HG03135 (cell line): ENCODE results near the gene ALDOB.
"Not testable (repeated sequence)": the region's sequence is repeated elsewhere in the genome, so short reads cannot be mapped to it uniquely, and the experiment has no call there.

ENCODE experiments used
- ATAC-seq: cut with Tn5 transposase; IDR thresholded peaks from one replicate; pipeline ENCODE4 v1.9.1; 2021; ENCODE audit warnings: mild to moderate bottlenecking, moderate library complexity; ENCODE audit not compliant: unreplicated experiment

Gene ALDOB

DNA sequence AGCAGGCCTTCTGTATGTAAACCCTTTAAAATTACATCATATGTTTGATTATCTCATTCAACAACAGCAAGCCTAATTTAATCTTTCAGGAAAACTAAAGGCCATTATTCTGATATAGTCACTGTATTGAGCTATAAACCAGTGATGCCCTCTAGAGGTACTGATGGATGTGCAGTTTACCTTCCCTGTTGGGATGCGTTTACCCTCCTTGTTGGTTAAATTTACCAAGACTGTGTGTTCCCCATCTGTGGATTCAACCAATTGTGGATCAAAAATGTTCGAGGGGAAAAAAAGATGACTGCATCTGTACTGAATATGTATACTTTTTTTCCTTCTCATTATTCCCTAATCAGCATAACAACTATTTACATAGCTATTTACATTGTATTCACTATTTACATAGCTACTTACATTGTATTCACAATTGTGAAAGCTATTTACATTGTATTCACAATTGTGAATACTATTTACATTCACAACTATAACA lies 47.0 kb downstream of the ALDOB start:
- no peak for ATAC-seq

DNA sequence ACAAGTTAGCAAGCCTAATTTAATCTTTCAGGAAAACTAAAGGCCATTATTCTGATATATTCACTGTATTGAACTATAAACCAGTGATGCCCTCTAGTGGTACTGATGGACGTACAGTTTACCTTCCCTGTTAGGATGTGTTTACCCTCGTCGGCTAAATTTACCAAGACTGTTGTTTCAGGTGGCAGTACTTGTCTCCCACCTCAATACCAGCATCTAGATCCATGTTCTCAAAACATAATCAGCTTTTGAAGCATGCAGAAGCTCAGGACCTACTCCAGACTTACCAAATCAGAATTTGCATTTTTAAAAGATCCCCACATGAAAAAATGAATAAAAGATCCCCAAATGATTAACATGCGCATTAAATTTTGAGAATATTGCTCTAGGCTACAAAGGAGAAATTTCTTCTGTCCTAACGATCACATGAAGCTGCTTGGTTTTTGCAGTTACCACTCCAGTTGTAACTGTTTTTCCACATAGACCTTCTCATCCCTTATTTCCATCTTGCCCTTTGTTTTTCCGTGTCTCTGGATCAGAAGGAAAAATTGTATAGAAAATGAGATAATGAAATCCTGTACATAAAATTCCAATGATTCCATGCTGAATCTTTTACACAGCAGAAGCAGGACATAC lies 47.6 kb downstream of the ALDOB start:
- no peak for ATAC-seq

DNA sequence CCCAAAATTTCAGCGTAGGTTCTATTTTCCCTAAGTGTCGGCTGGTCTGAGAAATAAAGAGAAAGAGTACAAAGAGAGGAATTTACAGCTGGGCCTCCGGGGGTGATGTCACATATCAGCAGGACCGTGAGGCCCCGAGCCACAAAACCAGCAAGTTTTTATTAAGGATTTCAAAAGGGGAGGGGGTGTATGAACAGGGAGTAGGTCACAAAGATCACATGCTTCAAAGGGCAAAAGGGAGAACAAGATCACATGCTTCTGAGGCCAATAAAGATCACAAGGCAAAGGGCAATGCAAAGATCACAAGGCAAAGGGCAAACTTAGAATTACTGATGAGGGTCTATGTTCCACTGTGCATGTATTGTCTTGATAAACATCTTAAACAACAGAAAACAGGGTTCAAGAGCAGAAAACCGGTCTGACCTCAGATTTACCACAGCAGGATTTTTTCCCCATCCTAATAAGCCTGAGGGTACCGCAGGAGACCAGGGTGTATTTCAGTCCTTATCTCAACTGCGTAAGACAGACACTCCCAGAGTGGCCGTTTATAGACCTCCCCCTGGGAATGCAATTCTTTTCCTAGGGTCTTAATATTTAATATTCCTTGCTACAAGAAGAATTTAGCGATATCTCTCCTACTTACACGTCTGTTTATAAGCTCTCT lies 50.6 kb downstream of the ALDOB start, which contains the start of gene BAAT:
Gene BAAT (minus strand): TSS at position 134 of the 664 bp plus-strand sequence. CDS start 13,602 bp downstream, outside the sequence.
- not testable (repeated sequence) for ATAC-seq

DNA sequence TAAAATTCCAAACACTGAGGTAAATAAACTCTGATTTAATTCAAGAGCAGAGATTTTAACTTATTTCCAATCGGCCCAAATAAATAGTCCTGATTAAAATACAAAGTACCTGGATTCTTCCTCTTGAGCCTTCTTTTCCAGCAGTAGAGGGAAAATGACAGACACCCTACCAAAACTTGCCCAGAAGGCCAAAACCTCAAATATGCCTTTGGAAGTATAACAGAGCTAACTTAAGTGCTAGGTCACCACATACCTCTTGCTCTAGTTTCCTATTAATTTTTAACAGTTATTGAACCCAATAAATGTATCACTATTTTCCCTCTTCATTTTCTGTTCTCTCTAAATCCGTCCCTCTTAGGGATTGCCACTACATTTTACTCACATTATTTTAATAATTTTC lies 52.2 kb downstream of the ALDOB start:
- no peak for ATAC-seq

DNA sequence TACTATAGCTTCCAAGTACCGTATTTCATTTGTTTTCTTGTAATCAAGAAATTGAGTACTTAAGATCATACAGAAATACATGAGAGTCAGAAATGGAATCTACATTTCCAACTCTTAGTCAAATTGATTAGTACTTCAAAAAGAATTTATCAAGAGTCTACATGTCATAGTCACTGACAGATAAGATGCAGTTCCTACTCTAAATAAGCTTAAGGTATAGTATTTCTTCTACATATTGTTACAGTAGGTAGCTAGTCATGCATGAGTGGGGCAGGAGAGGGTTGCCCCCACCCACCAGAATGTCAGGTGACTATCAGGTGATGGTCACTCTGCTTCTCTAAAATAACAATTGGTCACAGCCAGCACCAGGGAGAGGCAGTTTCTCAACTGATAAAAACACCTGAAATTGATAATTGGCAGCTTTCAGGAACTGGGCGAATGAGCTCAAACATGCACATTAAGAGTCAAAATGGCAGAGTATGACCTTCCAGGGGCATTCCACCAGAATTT lies 53.7 kb downstream of the ALDOB start:
- ATAC-seq = no peak

DNA sequence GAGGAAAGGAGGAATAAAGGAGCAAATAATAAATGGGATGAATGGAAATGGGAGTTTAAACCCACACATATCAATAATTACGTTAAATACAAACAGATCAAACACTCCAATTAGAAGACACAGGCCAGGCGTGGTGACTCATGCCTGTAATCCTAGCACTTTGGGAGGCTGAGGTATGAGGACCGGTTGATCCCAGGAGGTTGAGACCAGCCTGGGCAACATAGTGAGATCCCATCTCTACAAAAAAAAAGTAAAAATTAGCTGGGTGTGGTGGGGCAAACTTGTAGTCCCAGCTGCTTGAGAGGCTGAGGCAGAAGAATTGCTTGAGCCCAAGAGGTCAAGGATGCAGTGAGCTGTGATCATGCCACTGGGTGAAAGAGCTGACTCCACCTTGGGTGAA lies 54.5 kb downstream of the ALDOB start:
- no peak for ATAC-seq

DNA sequence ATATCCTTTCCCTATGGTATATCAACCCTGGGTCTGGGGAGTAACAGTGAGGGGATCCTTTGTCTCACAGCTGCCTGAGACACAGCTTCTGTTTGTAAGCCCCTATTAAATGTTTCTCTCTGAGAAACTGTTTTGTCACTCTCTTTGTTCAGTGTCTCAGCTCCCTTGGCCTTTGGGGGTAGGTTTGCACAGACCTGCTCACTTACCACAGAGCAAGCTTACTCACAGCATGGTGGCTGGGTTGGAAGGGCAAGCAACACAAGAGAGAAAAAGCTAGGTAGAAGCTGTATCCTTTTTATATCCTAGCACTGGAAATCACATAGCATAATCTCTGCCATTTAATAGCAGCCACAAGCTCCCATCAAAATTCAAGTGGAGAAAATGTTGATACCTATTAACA lies 55.3 kb downstream of the ALDOB start:
- ATAC-seq = no peak

DNA sequence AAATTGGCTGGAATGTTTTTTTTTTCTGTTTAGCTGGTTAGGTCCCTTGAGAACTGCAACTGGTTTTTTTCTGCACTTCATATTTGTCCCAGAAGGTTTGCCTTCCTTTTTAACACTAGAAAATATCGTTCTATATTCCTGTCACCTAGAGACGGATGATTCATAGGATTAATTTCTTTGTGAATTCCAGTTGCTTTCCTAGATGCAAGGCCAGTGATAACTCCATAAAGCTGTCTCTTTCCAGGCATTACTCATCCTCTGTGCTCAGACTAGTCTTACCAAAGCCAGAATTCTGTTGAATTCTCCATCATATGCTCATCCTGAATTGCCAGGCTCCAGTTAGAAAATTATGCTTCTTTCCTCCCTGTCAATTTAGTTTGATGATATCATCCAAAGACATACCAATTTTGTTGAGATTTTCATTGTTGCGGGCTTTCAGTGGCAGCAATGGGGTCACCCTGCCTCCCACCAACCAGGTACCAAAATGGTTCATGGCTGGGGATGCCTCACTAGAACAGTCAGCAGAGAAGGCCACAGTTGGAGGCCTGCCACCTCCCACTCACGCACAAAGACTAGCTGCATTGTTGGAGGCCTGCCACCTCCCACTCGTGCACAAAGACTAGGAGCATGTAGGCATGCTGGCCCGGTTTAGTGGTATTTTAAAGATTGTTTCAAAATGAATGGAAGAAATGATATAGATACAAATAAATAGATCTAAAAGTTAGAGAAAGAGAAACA lies 59.3 kb downstream of the ALDOB start:
- no peak for ATAC-seq

DNA sequence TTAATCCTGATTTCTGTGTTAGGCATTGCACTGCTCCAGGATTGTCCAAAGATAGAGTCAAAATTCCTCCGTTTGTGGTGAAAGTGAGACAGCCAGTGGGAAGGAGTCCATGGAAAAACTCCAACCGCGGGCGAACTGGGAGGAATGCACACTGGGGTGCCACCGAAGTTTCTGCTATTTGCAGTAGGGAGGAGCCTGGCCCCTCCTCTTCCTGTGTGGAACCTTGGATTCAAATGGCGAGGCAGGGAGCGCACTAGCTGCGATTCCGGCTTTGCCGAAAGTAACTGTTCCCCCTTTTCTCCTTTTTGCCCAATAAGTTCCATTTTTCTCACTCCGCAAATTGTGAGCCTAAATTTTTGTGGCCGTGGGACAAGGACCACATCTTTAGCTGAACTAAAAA lies 60.0 kb downstream of the ALDOB start:
- ATAC-seq = no peak

DNA sequence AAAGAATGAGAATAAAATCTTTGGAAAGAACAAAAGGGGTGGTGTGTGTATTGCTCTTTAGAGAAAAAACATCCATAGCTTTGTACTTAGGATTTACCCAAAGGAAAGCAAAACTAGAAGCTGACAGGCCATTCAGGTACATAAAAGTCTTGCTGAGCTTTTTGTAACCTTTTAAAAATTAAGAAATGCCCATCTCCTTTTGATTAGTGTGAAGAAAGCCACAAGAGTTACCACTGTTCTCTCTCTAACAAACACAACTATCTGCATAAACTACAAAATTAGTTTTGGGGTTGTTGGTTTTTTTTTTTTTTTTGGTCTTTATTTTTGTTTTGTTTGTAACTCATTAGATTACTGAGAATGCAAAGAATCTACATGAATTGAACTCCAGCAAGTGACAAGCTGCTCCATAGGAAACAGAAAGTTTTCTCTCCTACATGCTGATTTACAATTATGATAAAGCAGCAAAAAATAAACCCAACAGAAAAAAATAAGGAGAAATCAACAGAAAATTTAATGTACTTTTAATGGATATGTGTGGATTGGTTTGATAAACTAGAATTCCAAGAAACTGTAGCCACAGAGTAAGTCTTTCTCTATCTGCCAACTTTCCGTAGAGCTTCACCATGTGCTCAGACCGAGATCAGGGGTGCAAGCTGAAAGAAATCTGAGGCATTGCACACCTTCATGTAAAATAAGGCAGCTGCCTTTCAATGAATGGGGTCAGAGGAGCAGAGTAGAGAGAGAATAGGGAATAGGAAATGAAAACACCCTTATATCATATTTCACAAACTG lies 63.1 kb downstream of the ALDOB start:
- no peak for ATAC-seq

DNA sequence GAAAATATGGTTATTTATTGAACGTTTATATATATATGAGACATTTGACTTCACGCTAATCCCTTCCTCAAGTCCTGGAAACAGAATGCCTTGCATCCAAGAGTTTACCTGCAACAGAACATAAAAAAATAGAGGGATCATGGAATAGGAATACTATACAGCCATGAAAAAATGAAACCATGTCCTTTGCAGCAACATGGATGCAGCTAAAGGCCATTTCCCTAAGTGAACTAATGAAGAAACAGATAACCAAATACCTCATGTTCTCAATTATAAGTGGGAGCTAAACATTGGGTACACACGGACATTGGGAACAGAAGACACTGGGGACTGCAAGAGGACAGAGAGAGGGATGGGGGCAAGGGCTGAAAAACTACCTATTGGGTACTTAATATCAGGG lies 63.8 kb downstream of the ALDOB start:
- ATAC-seq = no peak
